LoVo (cell line): ENCODE results near the gene FTCDNL1.

ENCODE experiments used
- DNase-seq: peaks from one replicate; pipeline ENCODE4 v3.0.0-alpha.2; 2016; ENCODE audit warnings: low spot score

The FTCDNL1 gene

DNA sequence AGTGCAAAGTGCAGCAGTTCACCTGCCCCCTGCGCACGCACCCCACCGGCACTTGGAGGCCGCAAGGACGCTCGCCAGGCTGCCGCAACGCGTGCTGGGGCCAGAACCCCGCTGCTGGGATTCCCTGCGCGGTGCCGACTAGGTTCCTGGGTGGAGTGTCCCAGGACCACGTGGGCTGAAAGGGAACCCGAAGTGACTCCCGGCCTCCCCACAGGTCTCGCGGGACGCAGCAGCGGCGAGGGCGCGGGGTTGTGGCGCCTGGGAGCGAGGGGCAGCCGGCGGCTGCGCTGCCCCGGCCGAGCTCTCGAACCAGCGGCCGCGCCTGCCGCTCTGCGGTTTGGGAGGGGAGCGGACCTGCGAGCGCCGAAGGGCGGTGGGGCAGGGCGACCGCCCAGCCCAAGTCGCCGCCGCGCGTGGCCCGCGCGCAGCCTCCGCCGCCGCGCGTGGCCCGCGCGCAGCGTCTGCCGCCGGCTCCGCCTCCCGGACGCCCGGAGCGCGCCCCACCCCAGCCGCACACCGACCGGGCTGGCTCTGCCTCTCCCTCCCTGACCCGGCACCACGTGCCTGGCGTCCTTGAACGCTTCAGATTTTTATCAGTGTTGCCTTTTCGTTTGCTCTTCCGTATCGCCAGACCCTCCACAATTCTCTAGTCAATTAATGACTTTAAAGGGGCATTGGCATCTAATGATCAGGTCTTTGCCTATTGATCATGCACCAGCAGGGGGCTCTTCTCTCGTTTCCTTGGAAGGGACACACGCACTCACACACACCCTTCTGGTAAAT is at the start of gene FTCDNL1:
FTCDNL1 (minus strand) TSS at position 475 of the 783 bp plus-strand sequence. CDS start 2,230 bp downstream, outside the sequence.
- peak; percentile 77 for DNase-seq

DNA sequence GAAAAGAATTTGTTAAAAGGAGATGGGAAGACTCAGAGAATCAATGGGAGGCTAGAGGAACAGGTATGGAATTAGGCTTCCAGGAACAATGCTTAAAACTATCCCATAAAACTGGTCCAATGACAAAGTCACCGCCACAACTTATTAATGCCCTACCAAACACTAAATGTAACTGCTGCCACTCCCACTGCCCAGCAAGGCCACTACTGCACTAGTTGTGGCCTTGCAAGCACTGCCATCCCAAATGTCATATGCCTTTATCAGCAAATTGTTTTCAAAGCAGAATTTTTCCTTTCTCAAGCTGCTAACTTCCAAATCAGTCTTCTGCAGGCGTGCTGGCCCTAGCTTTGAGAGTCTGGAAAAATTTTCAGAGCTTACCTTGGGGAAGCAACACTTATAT is 45.6 kb upstream of the FTCDNL1 start:
- DNase-seq, result no peak

DNA sequence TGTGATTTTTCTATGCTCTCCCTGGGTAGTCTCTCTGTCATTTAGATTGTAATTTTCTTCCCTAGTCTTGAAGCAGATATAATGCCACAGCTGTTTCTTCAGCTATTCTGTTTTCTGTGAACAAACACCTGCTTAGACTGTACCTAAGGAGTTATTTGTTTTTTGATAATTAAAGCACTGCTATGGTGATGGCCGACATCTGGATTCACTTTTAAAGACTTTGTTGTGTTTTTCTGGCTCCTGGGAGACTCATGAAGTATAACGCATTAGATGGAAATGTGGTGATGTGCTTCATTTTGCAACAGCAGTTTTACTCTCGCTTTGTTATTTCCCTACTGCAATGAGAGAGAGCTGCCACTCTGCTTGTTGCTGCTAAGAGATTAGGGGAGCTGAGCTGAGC is 44.4 kb upstream of the FTCDNL1 start:
- DNase-seq, result no peak

GRCh38 chr2:199883474-199884212 is 32.7 kb upstream of the FTCDNL1 start:
- no peak for DNase-seq

GRCh38 chr2:199882667-199883066 is 31.7 kb upstream of the FTCDNL1 start:
- no peak for DNase-seq

- no peak for DNase-seq
Observed at GRCh38 chr2:199875400-199875799, 24.4 kb upstream of the FTCDNL1 start.

DNA sequence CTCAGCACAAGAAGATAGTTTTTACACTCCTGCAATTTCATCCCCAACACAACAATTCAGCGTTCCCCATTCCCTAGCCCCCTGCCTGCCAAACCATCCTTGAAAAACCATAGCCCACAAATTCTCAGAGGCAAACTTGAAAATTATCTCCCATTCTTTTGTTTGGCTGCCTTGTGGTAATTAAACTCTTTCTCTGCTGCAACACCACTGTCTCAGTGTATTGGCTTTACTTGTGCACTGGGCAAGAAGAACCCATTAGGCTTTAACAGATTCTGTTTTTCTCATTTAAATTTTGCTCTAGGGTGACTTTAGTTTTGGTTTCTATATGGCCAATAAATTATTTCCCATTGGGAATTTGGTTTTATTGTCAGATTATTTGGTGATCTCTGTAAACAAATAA is 23.2 kb upstream of the FTCDNL1 start:
- DNase-seq, result no peak

GRCh38 chr2:199870581-199870980 is 19.6 kb upstream of the FTCDNL1 start:
- DNase-seq, result no peak

DNA sequence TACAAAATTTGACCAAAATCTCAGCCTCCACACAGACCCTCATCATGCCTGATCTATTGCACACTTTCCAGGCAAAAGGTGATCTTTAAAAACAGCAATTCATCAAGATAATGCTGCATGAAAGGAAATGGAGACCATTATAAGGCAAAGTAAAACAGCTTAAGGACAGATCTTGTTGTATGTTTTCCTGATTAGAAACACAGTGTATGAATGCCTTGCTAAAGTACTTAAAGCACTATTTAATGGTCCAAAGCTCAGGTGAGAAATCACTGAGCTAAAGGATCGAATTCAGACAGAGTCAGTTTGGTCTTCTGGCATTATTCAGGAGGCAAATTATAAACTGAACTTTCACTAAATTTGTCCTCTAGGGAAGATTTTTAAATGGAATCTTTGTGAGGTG is 18.7 kb upstream of the FTCDNL1 start:
- DNase-seq, result no peak

DNA sequence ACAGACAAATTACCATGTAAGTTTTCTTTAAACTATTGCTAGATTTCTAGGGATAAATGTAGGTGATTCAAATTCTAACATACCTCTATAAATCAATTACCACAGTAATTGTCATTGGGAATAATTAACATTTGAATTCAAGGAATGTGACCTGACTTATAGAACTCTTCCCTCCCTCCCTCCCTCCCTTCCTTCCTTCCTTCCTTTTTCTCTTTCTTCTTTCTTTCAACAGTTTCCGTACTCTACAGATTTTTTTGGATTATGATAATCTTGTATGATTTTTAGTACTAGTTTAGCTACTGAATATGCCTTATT is 18.2 kb upstream of the FTCDNL1 start:
- DNase-seq, result no peak

- DNase-seq, result no peak
Observed at GRCh38 chr2:199868431-199869226, 17.6 kb upstream of the FTCDNL1 start.

DNA sequence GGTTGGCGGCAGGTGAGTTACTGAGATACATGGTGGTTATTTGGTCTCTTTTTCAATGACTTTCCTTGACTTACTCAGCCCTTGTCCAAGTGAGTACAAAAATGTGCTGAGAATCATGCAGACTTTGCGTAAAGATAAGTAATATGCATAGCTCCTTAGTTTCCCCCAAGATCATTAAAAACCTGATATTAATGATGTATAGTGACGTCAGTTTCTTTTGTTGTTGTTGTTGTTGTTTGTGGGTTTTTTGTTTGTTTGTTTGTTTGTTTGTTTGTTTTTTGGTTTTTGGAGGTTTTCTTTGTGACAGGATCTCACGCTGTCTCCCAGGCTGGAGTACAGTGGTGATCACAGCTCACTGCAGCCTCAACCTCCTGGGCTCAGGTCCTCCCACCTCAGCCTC is 14.9 kb upstream of the FTCDNL1 start:
- DNase-seq, result no peak

DNA sequence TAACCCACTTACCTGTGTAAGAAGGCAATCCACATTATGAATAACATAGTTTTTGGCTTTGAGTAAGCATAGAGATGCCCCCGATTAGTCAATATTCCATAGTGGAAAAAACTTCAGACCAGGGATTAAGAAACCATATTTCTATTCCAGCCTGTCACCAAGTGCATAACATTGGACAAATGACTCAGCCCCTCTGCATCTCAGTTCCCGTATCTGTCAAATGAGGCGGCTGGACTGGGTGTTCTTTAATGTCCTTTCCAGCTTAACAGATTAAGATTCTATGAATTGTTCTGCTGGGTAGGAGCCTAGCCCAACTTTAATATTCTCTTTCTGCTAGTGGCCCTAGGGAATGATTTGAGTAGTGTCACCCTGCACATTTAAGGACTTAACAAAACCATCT is 11.8 kb upstream of the FTCDNL1 start:
- DNase-seq, result no peak

DNA sequence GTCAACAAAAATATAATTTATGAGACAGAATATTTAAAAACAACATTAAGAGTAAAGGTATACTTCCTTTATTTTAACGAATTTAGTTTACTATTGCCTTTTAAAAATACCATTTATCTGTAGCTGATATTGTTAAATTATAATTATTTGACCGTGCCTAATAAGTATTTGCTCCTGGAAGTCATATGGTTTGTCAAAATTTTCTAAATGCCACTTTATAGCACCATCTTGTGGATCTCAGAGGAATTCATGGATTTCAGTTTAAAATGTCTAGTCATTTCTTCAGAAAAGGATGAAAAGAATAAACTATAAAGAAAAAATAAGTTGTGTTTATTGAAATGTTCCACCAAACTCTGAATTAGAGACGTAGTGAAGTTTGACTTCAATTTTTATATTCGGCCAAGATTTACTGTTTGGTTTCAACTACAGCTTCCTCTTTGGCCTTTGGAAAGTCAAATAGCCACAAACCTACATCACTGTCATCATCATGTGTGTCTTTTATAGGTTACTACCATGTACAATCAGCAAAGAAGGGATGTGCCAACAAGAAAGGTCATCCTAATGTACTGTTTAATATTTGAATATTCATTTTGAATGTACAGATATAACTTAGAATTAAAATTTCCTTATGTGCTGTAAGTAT is 10.3 kb upstream of the FTCDNL1 start:
- DNase-seq, result peak; percentile 34

DNA sequence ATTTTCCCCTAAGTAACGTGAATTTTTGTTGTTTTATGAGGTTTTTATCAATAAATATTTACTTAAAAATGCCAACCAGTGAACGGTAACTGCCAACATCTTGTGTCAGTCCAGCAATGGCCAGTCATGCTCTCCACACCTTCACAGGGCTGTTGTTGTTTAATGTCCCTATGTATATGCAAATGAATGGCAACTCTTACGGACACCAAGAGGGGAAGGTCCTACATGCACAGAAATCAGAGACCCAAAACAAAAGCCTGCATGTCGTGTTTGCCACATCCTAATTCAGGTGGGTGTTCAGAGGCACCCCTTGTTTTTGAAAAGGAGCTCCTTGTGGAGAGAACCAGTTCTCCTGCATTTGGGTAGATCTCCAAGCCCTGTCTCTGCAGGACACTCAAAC is 4.8 kb upstream of the FTCDNL1 start:
- no peak for DNase-seq

DNA sequence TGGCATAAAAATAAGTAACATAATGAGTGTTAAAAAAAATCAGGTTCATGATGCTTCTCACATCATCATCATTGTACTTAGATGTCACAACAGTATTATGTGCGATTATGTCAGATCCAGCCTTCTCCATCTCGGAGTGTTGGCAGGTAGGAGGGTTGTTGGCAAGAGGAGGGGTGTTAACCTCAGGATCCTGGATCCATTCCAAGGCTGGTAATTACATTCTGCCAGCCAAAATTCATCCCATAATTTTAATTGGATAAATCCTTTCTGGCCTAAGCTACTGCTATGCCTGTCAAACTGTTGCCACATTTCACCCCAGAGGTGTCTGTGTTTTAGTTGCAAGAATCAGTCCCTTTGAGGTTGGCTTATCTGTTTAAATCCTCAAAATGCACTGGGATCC is 891 bp upstream of the FTCDNL1 start:
- DNase-seq, result no peak

DNA sequence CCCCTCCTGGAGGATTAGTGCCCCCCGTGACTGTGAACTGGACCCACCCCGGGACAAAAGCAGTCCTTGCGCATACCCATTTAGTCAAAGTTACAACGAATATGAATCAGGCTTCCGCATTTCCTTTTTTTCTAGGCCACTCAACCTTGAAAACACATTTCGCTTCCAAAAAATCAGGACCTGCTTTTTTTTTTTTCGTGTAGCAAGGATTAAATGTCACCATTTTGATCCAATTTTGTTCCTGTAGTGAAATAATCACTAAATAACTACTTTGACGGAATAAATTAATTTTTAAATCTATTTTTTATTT is 464 bp upstream of the FTCDNL1 start:
- DNase-seq, result no peak

GRCh38 chr2:199850218-199850717 is 724 bp downstream of the FTCDNL1 start:
- DNase-seq, result no peak

- no peak for DNase-seq
Observed at GRCh38 chr2:199848389-199849130, 2.4 kb downstream of the FTCDNL1 start.

DNA sequence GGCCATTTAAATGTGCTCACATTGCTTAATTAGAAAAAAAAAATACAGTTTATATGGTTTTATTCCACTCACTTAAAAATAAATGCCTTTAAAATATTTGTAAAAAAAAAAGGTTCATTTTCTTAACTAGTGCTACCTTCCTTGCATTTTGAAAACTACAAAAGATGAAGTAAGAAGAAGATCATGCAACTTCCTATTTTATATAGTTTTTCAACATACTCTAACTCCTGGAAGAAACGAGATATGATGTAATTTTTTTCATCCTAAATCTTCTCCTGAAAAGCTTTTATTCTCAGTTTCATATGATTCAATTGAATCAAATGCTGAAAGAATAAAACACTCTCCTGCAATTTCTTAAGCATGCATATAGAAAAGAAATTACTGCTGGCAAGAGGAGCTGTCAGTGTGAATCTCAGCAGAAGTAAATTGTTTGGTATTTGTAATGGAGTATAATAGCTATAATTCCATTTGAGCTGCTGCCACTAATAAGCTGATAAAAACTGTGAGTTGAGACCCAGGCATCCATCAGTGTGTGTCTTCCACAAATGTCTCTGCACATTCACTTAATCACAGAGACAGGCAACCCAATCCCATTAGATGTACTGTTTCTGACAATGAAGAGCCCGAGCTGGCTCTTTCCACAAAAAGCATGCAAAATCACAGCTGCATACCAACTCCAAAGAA is 3.7 kb downstream of the FTCDNL1 start:
- no peak for DNase-seq
